AG04450 (cell line): ENCODE measurements around the gene SHC3. TPM values are rescaled to one million over a fixed set of nuclear protein-coding genes. Genes with fewer than 3 reads are reported as not detected.

Experiments used
- CTCF ChIA-PET: fragments of 300-600, 350-600 bp; formaldehyde crosslinking; extraction: SDS; loops from one replicate; lab custom pipeline; 2022; ENCODE audit warnings: antibody characterized with exemption, inconsistent platforms; lab: Charles Lee
- POLR2A ChIA-PET: fragments of 350-600 bp; formaldehyde crosslinking; extraction: SDS; loops from one replicate; lab custom pipeline; 2021; ENCODE audit warnings: antibody characterized with exemption, inconsistent platforms; lab: Yijun Ruan, JAX
- DNase-seq: peaks from one replicate; pipeline ENCODE4 v3.0.0-alpha.2; 2011; ENCODE audit warnings: low read depth, low spot score
- H3K27ac ChIP-seq: one replicate; pipeline ENCODE4 v1.5.1; 2012; ENCODE audit warnings: low read depth, low read length, control low read depth
- H3K27me3 ChIP-seq: one replicate; pipeline ENCODE4 v1.6.0; 2012; ENCODE audit warnings: low read length; ENCODE audit not compliant: control insufficient read depth, insufficient read depth
- H3K4me3 ChIP-seq: 2 replicates; pipeline ENCODE4 v1.5.1; 2011; ENCODE audit warnings: mild to moderate bottlenecking, low read depth, low read length, control low read depth
- H3K9me3 ChIP-seq: 2 replicates; pipeline ENCODE4 v1.5.1; 2012; ENCODE audit warnings: low read length; ENCODE audit not compliant: control insufficient read depth, insufficient read depth
- polyA plus RNA-seq: library from polyadenylated mRNA; depleted of rRNA; stranded (reverse); fragments of >200 nt; gene quantifications from 2 replicates; pipeline ENCODE4 v1.2.3, GENCODE V29; 2011
- TF ChIP-seq, protein P1 (sequence below): IDR thresholded peaks from 2 replicates; pipeline ENCODE4 v1.5.1; 2011; ENCODE audit warnings: low read depth, low read length, control low read depth, inconsistent platforms

Gene SHC3
- polyA plus RNA-seq, 1 experiment = 4.3 TPM

- Histone ChIP-seq H3K4me3 (no peak overlapping the region), H3K27ac (no peak overlapping the region), H3K9me3 (no peaks in the 10 kb centered on the region), H3K27me3 (peaks cover 5% of the 10 kb centered on the region)
- POLR2A ChIA-PET = no interaction called here
- DNase-seq = no peak
- CTCF ChIA-PET = no interaction called here
- TF ChIP-seq, protein P1, sequence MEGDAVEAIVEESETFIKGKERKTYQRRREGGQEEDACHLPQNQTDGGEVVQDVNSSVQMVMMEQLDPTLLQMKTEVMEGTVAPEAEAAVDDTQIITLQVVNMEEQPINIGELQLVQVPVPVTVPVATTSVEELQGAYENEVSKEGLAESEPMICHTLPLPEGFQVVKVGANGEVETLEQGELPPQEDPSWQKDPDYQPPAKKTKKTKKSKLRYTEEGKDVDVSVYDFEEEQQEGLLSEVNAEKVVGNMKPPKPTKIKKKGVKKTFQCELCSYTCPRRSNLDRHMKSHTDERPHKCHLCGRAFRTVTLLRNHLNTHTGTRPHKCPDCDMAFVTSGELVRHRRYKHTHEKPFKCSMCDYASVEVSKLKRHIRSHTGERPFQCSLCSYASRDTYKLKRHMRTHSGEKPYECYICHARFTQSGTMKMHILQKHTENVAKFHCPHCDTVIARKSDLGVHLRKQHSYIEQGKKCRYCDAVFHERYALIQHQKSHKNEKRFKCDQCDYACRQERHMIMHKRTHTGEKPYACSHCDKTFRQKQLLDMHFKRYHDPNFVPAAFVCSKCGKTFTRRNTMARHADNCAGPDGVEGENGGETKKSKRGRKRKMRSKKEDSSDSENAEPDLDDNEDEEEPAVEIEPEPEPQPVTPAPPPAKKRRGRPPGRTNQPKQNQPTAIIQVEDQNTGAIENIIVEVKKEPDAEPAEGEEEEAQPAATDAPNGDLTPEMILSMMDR = no peak
Observed at GRCh38 chr9:89224633-89225032, 46.0 kb upstream of the SHC3 start.

DNA sequence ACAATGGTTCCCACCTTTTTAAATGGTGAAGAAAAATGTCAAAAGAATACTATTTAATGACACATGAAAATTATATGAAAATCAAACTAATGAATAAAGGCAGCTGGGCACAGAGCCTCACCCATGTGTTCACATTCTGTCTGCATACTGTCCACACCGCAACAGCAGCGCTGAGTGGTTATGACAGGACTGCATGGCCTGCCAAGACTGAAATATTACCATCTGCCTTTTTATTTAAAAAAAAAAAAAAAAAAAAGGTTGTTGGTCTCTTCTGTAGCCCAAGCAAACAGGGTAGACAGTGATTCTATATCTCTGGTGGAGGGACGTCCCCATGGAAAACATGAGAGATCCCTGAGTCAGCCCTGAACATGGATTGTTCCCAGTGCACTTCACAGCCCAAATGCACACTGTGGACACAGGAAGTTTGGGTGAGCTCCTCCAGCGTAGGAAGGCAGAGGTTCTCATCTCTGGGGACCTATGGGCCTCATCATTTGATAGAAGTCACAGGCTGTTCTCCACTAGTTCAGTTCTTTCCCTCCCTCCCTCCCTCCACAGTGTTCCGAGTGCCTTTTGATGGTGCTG is 44.9 kb upstream of the SHC3 start:
- POLR2A ChIA-PET = no interaction called here
- H3K27me3 ChIP-seq = peaks cover 7% of the 10 kb centered on the region
- H3K4me3 ChIP-seq = no peak overlapping the region
- CTCF ChIA-PET = no interaction called here
- no peaks in the 10 kb centered on the region for H3K9me3 ChIP-seq
- H3K27ac ChIP-seq = no peak overlapping the region
- no peak for DNase-seq
- TF ChIP-seq, protein P1 = no peak

- ChIA-PET CTCF (no interaction called here), POLR2A (no interaction called here)
- TF ChIP-seq, protein P1 = no peak
- DNase-seq = no peak
- Histone ChIP-seq H3K27ac (no peak overlapping the region), H3K27me3 (peaks cover 5% of the 10 kb centered on the region), H3K9me3 (no peaks in the 10 kb centered on the region), H3K4me3 (no peak overlapping the region)
Observed at GRCh38 chr9:89219637-89220036, 41.0 kb upstream of the SHC3 start.

GRCh38 chr9:89218040-89218928 is 39.7 kb upstream of the SHC3 start:
- Histone ChIP-seq H3K27me3 (peaks cover 4% of the 10 kb centered on the region), H3K4me3 (no peak overlapping the region), H3K27ac (no peak overlapping the region), H3K9me3 (no peaks in the 10 kb centered on the region)
- POLR2A ChIA-PET = no interaction called here
- TF ChIP-seq, protein P1 = no peak
- no peak for DNase-seq
- CTCF ChIA-PET = no interaction called here

DNA sequence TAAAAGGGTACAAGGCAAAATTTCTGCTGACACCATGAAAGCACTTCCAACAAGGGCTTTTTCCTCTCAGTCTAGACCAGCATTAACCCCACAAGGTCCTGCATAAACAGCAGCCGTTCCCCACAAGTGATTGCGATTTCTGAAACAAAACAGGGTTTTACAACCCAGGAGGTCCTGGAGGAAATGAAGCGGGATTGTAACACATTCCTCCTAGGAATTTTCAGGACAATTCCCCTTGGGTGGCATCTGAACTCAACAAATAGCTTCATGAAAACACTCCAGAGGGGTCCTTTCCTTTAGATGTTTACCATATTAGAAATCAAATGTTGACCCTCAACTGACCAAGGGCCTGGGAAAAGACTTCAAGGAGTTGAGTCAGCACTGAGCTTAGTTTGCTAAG is 36.7 kb upstream of the SHC3 start:
- H3K4me3 ChIP-seq = no peak overlapping the region
- peaks cover 4% of the 10 kb centered on the region for H3K27me3 ChIP-seq
- CTCF ChIA-PET = interaction anchor here (1.1 kb wide), 1 partner anchor 63 kb away, joined by 3 read pairs; no protein-coding TSS in a partner anchor
- no peak overlapping the region for H3K27ac ChIP-seq
- TF ChIP-seq, protein P1 = no peak
- POLR2A ChIA-PET = no interaction called here
- DNase-seq = no peak
- H3K9me3 ChIP-seq = no peaks in the 10 kb centered on the region; the same call in 1 of the 2 replicates
